Measurements from ENCODE around the gene SPATA24. TPM values are rescaled to one million over a fixed set of nuclear protein-coding genes. Genes with fewer than 3 reads are reported as not detected.

Gene SPATA24
- polyA plus RNA-seq, 2 of the 4 experiments (the other 2 are of a cell fraction), result 5.7 to 6.9 TPM

DNA sequence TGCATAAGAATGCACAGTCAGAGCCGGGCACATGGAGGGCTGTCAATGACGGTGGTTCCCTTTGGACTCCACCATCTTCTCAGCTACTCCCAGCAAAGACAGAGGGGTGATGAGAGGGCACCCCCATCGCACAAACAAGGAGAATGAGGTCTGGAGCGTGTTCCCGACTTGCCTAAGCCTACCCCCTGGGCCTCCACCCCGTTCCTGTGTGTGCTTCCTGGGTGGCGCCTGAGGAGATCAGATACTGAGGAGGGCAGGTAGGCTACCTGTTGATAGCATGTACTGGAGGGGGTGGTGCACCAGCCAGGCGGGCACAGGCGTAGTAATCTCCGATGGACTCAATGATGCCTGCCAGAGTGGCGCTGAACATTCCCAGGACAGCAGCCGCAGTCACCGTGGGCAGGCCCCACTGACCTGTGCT is 24.9 kb downstream of the SPATA24 start:
- H3K4me3 ChIP-seq, result no peak overlapping the region
- WGBS (ENCODE audit: missing lambda C conversion rate), result 93% methylated on average over 13 of the region's 13 CpGs
- no peak overlapping the region for H3K4me2 ChIP-seq
- ChIA-PET CTCF (interaction anchor here (1.0 kb wide), 1 partner anchor 9 kb away, joined by 3 read pairs; no protein-coding TSS in a partner anchor), POLR2A (no interaction called here)
- H3K27ac ChIP-seq, result peak overlapping the region in 1 of 2 experiments; percentile 14; a peak in 2 of 6 replicates
- H3K4me1 ChIP-seq, result peaks cover 34% of the 10 kb centered on the region
- H3K9me3 ChIP-seq, result no peaks in the 10 kb centered on the region
- DNase-seq (ENCODE audit: low read depth in 1 of 2, low spot score in 1 of 2), result no peak
- ATAC-seq, result no peak
- no peak for TF ChIP-seq RARB (CRISPR knock-in tag; IDR thresholded peaks at IDR 0.05)
- TF ChIP-seq, protein P1, sequence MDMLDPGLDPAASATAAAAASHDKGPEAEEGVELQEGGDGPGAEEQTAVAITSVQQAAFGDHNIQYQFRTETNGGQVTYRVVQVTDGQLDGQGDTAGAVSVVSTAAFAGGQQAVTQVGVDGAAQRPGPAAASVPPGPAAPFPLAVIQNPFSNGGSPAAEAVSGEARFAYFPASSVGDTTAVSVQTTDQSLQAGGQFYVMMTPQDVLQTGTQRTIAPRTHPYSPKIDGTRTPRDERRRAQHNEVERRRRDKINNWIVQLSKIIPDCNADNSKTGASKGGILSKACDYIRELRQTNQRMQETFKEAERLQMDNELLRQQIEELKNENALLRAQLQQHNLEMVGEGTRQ (IDR thresholded peaks at IDR 0.05), result no peak
- TF ChIP-seq, protein P2, sequence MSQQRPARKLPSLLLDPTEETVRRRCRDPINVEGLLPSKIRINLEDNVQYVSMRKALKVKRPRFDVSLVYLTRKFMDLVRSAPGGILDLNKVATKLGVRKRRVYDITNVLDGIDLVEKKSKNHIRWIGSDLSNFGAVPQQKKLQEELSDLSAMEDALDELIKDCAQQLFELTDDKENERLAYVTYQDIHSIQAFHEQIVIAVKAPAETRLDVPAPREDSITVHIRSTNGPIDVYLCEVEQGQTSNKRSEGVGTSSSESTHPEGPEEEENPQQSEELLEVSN (IDR thresholded peaks at IDR 0.05; ENCODE audit: borderline replicate concordance, low read depth), result no peak
- no peak for FAIRE-seq

DNA sequence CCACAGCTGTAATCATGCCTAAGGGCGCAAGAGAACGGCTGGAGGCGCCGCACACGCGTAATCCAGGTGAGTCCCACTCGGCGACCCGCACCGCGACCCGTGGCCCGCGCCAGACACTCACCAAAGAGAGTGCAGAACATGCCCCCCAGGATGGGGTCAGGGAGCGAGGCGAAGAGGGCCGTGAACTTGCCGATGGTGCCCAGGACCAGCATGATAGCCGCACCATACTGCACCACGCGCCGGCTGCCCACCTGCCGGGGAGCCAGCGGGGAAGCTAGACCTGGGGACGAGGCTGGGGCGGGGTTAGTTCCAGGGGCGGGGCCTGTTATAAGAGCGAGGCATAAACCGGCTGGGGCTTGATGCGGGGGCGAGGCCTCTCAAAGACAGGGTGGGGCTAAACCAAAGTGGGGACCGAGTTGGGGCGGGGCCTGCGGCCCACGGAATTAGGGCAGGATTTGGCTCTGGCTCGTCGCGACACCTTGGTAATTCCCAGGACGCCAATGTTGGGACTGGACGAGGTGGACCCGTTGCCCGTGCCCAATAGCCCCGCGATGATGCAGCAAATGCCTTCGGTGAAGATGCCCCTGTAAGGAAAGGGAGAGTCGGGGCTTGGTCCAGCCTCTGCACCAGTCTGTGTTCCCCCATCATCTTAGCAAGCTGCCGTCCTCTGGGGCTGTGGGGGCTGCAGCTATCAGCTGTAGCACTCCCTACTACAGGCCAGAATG is 25.6 kb downstream of the SPATA24 start:
- no peak overlapping the region for H3K4me2 ChIP-seq
- H3K4me1 ChIP-seq, result peaks cover 34% of the 10 kb centered on the region
- ATAC-seq (no peak), DNase-seq (ENCODE audit: low read depth in 1 of 2, low spot score in 1 of 2) (no peak), FAIRE-seq (no peak)
- no peak overlapping the region; a peak in 1 of 6 replicates for H3K27ac ChIP-seq
- 95% methylated on average over 37 of the region's 47 CpGs for WGBS (ENCODE audit: missing lambda C conversion rate)
- H3K9me3 ChIP-seq, result no peaks in the 10 kb centered on the region
- POLR2A ChIA-PET, result no interaction called here
- H3K4me3 ChIP-seq, result no peak overlapping the region
- CTCF ChIA-PET, result interaction anchor here (1.0 kb wide), 1 partner anchor 8 kb away, joined by 3 read pairs; no protein-coding TSS in a partner anchor
- TF ChIP-seq RAD21 (conservative IDR thresholded peaks at IDR 0.05 in 1 of 2, IDR thresholded peaks at IDR 0.05 in 1 of 2) (no peak), RARB (CRISPR knock-in tag; IDR thresholded peaks at IDR 0.05) (no peak), HOXA7 (CRISPR knock-in tag; IDR thresholded peaks at IDR 0.05) (no peak), ZC3H11A (IDR thresholded peaks at IDR 0.05) (no peak), RCOR1 (IDR thresholded peaks at IDR 0.05; ENCODE audit: low read depth, low read length) (no peak), POLR2A (IDR thresholded peaks at IDR 0.05; ENCODE audit: low read length) (no peak)
- TF ChIP-seq, protein P3, sequence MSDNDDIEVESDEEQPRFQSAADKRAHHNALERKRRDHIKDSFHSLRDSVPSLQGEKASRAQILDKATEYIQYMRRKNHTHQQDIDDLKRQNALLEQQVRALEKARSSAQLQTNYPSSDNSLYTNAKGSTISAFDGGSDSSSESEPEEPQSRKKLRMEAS (IDR thresholded peaks at IDR 0.05), result no peak

DNA sequence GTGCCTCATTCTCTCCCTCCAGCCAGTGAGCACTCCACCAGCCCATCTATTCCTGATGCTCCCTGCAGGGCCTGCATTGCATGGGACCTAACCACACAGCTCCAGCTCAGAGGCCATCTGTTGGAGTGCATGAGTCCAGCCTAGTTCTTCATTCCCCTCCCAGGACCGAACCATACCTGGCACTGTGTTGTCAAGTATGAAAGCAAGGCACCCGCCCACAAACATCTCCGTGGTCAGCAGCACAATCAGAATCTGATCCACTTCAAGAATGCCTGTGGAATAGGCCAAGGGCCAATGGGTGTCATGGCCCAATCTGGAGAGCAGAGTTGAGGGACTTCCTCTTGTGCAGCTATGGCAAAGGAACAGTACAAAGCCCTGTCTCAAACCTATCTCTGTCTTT is 26.7 kb downstream of the SPATA24 start:
- TF ChIP-seq TP53 (CRISPR knock-in tag; IDR thresholded peaks at IDR 0.05) (no peak), MYC (IDR thresholded peaks at IDR 0.05; ENCODE audit: borderline replicate concordance, low read length) (no peak), RFX5 (IDR thresholded peaks at IDR 0.05) (no peak), RARB (CRISPR knock-in tag; IDR thresholded peaks at IDR 0.05) (no peak)
- TF ChIP-seq, protein P4, sequence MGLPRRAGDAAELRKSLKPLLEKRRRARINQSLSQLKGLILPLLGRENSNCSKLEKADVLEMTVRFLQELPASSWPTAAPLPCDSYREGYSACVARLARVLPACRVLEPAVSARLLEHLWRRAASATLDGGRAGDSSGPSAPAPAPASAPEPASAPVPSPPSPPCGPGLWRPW (IDR thresholded peaks at IDR 0.05), result no peak
- no peak overlapping the region for H3K27ac ChIP-seq
- H3K4me3 ChIP-seq, result no peak overlapping the region
- ATAC-seq, result no peak
- no peaks in the 10 kb centered on the region for H3K9me3 ChIP-seq
- DNase-seq (ENCODE audit: low read depth in 1 of 2, low spot score in 1 of 2), result no peak
- WGBS (ENCODE audit: missing lambda C conversion rate), result 90% methylated on average over 3 of the region's 3 CpGs
- H3K4me2 ChIP-seq, result no peak overlapping the region
- CTCF ChIA-PET, result interaction anchor here (0.8 kb wide), 1 partner anchor 15 kb away, joined by 5 read pairs; no protein-coding TSS in a partner anchor
- H3K4me1 ChIP-seq, result peaks cover 34% of the 10 kb centered on the region
- POLR2A ChIA-PET, result no interaction called here
- no peak for FAIRE-seq

DNA sequence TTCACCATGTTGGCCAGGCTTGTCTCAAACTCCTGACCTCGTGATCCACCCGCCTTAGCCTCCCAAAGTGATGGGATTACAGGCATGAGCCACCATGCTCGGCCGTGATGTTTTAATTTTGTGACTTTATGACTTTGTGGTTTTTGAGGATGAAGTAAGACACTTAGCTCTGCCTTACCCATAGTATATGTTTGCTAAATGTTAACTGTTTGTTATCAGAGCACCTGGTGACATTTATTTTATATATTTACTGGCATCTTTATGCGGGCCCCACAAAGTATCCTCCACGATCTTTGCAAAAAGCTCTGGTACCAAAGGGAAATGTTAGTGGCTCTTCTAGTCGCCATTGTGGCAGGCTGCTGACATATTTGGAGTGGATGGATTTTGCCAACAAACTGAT is 27.5 kb downstream of the SPATA24 start:
- Histone ChIP-seq H3K4me3 (no peak overlapping the region), H3K4me2 (no peak overlapping the region), H3K27ac (no peak overlapping the region), H3K4me1 (peaks cover 29% of the 10 kb centered on the region), H3K9me3 (no peaks in the 10 kb centered on the region)
- ATAC-seq (no peak), DNase-seq (ENCODE audit: low read depth in 1 of 2, low spot score in 1 of 2) (no peak), FAIRE-seq (no peak)
- ChIA-PET CTCF (interaction anchor here (1.7 to 3.8 kb wide), 2 partner anchors 32 to 35 kb away, joined by 3 to 17 read pairs; partner anchors contain the start of gene PAIP2), POLR2A (no interaction called here)
- TF ChIP-seq, protein P2 (IDR thresholded peaks at IDR 0.05; ENCODE audit: borderline replicate concordance, low read depth), result no peak
- TF ChIP-seq NPAS2 (CRISPR knock-in tag; IDR thresholded peaks at IDR 0.05; ENCODE audit: borderline replicate concordance), result no peak
- no peak for TF ChIP-seq HOXA7 (CRISPR knock-in tag; IDR thresholded peaks at IDR 0.05)
- TF ChIP-seq CHD4 (IDR thresholded peaks at IDR 0.05; ENCODE audit: borderline replicate concordance), result no peak
- no peak for TF ChIP-seq FOSL2 (IDR thresholded peaks at IDR 0.05)
- no peak for TF ChIP-seq FOSL2 (CRISPR knock-in tag; IDR thresholded peaks at IDR 0.05)
- TF ChIP-seq MAZ (IDR thresholded peaks at IDR 0.05; ENCODE audit: borderline replicate concordance, low read depth, low read length), result no peak
- TF ChIP-seq PHF8 (IDR thresholded peaks at IDR 0.05; ENCODE audit: borderline replicate concordance, low read depth), result no peak
- TF ChIP-seq HDAC2 (IDR thresholded peaks at IDR 0.05), result no peak
- no peak for TF ChIP-seq ZC3H11A (IDR thresholded peaks at IDR 0.05)
- TF ChIP-seq BHLHE40 (IDR thresholded peaks at IDR 0.05; ENCODE audit: low read depth, low read length), result no peak
- TF ChIP-seq MAFK (IDR thresholded peaks at IDR 0.05; ENCODE audit: partially characterized antibody), result no peak
- no peak for TF ChIP-seq HEYL (CRISPR knock-in tag; IDR thresholded peaks at IDR 0.05)
- WGBS (ENCODE audit: missing lambda C conversion rate), result 92% methylated on average over 7 of the region's 7 CpGs
